Liver (tissue), 9 donors: ENCODE measurements around the gene CIDEA. TPM values are rescaled to one million over a fixed set of nuclear protein-coding genes. Genes with fewer than 3 reads are reported as not detected.

Source experiments
- DNase-seq: peaks from one replicate; pipeline ENCODE4 v3.0.0-alpha.2; 2017; ENCODE audit warnings: low spot score
- H3K27ac ChIP-seq, 2 donors: one replicate each; pipeline ENCODE4 v1.7.0; 2013; ENCODE audit warnings: inconsistent platforms in 2 of 2, low read length in 2 of 2, control low read depth in 1 of 2, low read depth in 1 of 2, mild to moderate bottlenecking in 1 of 2
- H3K27me3 ChIP-seq, 4 donors: one replicate each; pipeline versions ENCODE4 v1.6.1 to v1.7.0; 2013; ENCODE audit warnings: low read length in 3 of 4, inconsistent platforms in 1 of 4, mild to moderate bottlenecking in 1 of 4, moderate library complexity in 1 of 4; ENCODE audit not compliant: control insufficient read depth in 4 of 4, insufficient read depth in 4 of 4
- H3K36me3 ChIP-seq, 4 donors: one replicate each; pipeline versions ENCODE4 v1.6.1 to v1.7.0; 2013; ENCODE audit warnings: low read length in 3 of 4, mild to moderate bottlenecking in 3 of 4, low read depth in 1 of 4, moderate library complexity in 1 of 4; ENCODE audit not compliant: control insufficient read depth in 4 of 4, insufficient read depth in 3 of 4
- H3K4me1 ChIP-seq, 4 donors: one replicate each; pipeline versions ENCODE4 v1.6.1 to v1.7.0; 2013; ENCODE audit warnings: low read length in 3 of 4, mild to moderate bottlenecking in 3 of 4, moderate library complexity in 1 of 4; ENCODE audit not compliant: control insufficient read depth in 4 of 4, insufficient read depth in 4 of 4
- H3K4me3 ChIP-seq, 3 donors: one replicate each; pipeline versions ENCODE4 v1.6.1 to v1.7.0; 2013; ENCODE audit warnings: low read length in 3 of 3, control low read depth in 1 of 3, low read depth in 1 of 3, mild to moderate bottlenecking in 1 of 3
- H3K9ac ChIP-seq, 2 donors: one replicate each; pipeline ENCODE4 v1.7.0; 2013; ENCODE audit warnings: low read length in 2 of 2, mild to moderate bottlenecking in 2 of 2, moderate library complexity in 2 of 2, control low read depth in 1 of 2, low read depth in 1 of 2
- H3K9me3 ChIP-seq, 4 donors: one replicate each; pipeline versions ENCODE4 v1.6.1 to v1.7.0; 2013; ENCODE audit warnings: low read length in 3 of 4; ENCODE audit not compliant: control insufficient read depth in 4 of 4
- EGR1 ChIP-seq, 2 donors: IDR thresholded peaks; 2 replicates each; pipeline ENCODE4 v1.6.1; 2016 to 2018; ENCODE audit warnings: antibody characterized with exemption in 2 of 2, low read depth in 2 of 2
- FOXA1 ChIP-seq: IDR thresholded peaks from 2 replicates; pipeline ENCODE4 v1.6.1; 2016; ENCODE audit warnings: antibody characterized with exemption
- FOXA2 ChIP-seq: IDR thresholded peaks from 2 replicates; pipeline ENCODE4 v1.6.1; 2016; ENCODE audit warnings: antibody characterized with exemption
- GABPA ChIP-seq, 2 donors: IDR thresholded peaks in 1 of 2; conservative IDR thresholded peaks in 1 of 2; 2 replicates each; pipeline ENCODE4 v1.6.1; 2016; ENCODE audit warnings: antibody characterized with exemption in 2 of 2, mild to moderate bottlenecking in 1 of 2, moderate library complexity in 1 of 2
- HNF4A ChIP-seq, 2 donors: conservative IDR thresholded peaks; 2 replicates each; pipeline ENCODE4 v1.6.1; 2016; ENCODE audit warnings: antibody characterized with exemption in 2 of 2, mild to moderate bottlenecking in 2 of 2
- HNF4G ChIP-seq: IDR thresholded peaks from 2 replicates; pipeline ENCODE4 v1.6.1; 2016; ENCODE audit warnings: antibody characterized with exemption
- JUND ChIP-seq, 2 donors: IDR thresholded peaks; 2 replicates each; pipeline ENCODE4 v1.6.1; 2016; ENCODE audit warnings: antibody characterized with exemption in 2 of 2
- NR2F2 ChIP-seq: IDR thresholded peaks from 2 replicates; pipeline ENCODE4 v1.6.1; 2016; ENCODE audit warnings: antibody characterized with exemption
- RAD21 ChIP-seq, 2 donors: IDR thresholded peaks; 2 replicates each; pipeline ENCODE4 v1.6.1; 2016; ENCODE audit warnings: antibody characterized with exemption in 2 of 2, mild to moderate bottlenecking in 2 of 2
- RXRA ChIP-seq, 2 donors: IDR thresholded peaks; 2 replicates each; pipeline ENCODE4 v1.6.1; 2017 to 2018; ENCODE audit warnings: antibody characterized with exemption in 2 of 2, mild to moderate bottlenecking in 1 of 2
- TAF1 ChIP-seq: conservative IDR thresholded peaks from 2 replicates; pipeline ENCODE4 v1.6.1; 2016; ENCODE audit warnings: antibody characterized with exemption, mild to moderate bottlenecking
- YY1 ChIP-seq: IDR thresholded peaks from 2 replicates; pipeline ENCODE4 v1.6.1; 2016; ENCODE audit warnings: antibody characterized with exemption, mild to moderate bottlenecking
- WGBS: extraction: QIAGEN DNeasy Blood & Tissue Kit; methylation state at CpG from one replicate; pipeline ENCODE4 v1.1.7; 2013; 5-methylcytosine and 5-hydroxymethylcytosine counted together
- polyA plus RNA-seq, 2 donors: library from polyadenylated mRNA; stranded (reverse) in 1 of 2; unstranded in 1 of 2; fragments of 200-250 nt in 1 of 2; fragments of >200 nt in 1 of 2; fragmentation: Nextera tagmentation in 1 of 2; extraction: Ambion mirVana in 1 of 2; gene quantifications; one replicate each; pipeline versions ENCODE4 v1.2.1 to v1.2.3, GENCODE V29; 2013 to 2015
- total RNA-seq, 2 donors: library from RNA; depleted of rRNA; stranded (reverse); fragments of >200 nt; gene quantifications; one replicate each; pipeline ENCODE4 v1.2.3, GENCODE V29; 2014
- TF ChIP-seq, protein P1 (sequence below): IDR thresholded peaks from 2 replicates; pipeline ENCODE4 v1.6.1; 2016; ENCODE audit warnings: antibody characterized with exemption, mild to moderate bottlenecking
- TF ChIP-seq, protein P2 (sequence below): fragments of 150-350 bp; IDR thresholded peaks from 2 replicates; pipeline ENCODE4 v1.5.1; 2017; ENCODE audit warnings: improper control_type of control experiment, low read depth, low read length; ENCODE audit not compliant: missing input control
- TF ChIP-seq, protein P3 (sequence below): IDR thresholded peaks from 2 replicates; pipeline ENCODE4 v1.6.1; 2016; ENCODE audit warnings: antibody characterized with exemption
- TF ChIP-seq, protein P4 (sequence below): IDR thresholded peaks from 2 replicates; pipeline ENCODE4 v1.6.1; 2016; ENCODE audit warnings: antibody characterized with exemption
- TF ChIP-seq, protein P5 (sequence below): IDR thresholded peaks from 2 replicates; pipeline ENCODE4 v1.6.1; 2016; ENCODE audit warnings: antibody characterized with exemption
- donor health status: healthy.
- donor health status: healthy.
- donor health status: healthy.
- donor health status: healthy.
- donor health status: healthy.

Gene CIDEA
- total and polyA plus RNA-seq, 4 donors = not detected

DNA sequence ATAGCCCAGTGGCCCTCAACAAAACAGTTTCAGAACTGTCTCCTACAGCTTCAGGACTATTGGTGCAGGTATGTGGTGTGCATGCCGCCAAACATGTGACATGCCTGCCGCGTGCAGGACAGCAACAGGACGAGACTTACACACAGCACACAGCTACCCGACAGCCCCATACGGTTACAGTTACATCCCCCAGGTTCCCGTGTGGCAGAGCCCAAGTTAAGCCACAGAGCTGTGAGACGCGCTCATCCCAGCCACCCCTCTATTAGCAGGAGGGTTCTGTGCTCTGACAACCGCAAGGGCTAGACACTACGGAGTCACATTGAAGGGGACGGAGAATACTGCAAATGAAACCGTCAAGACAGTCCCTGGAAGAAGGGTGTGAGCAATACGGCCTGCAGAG, 37.5 kb downstream of the CIDEA start:
- no peak overlapping the region for H3K4me3 ChIP-seq
- DNase-seq = no peak
- TF ChIP-seq, protein P1, sequence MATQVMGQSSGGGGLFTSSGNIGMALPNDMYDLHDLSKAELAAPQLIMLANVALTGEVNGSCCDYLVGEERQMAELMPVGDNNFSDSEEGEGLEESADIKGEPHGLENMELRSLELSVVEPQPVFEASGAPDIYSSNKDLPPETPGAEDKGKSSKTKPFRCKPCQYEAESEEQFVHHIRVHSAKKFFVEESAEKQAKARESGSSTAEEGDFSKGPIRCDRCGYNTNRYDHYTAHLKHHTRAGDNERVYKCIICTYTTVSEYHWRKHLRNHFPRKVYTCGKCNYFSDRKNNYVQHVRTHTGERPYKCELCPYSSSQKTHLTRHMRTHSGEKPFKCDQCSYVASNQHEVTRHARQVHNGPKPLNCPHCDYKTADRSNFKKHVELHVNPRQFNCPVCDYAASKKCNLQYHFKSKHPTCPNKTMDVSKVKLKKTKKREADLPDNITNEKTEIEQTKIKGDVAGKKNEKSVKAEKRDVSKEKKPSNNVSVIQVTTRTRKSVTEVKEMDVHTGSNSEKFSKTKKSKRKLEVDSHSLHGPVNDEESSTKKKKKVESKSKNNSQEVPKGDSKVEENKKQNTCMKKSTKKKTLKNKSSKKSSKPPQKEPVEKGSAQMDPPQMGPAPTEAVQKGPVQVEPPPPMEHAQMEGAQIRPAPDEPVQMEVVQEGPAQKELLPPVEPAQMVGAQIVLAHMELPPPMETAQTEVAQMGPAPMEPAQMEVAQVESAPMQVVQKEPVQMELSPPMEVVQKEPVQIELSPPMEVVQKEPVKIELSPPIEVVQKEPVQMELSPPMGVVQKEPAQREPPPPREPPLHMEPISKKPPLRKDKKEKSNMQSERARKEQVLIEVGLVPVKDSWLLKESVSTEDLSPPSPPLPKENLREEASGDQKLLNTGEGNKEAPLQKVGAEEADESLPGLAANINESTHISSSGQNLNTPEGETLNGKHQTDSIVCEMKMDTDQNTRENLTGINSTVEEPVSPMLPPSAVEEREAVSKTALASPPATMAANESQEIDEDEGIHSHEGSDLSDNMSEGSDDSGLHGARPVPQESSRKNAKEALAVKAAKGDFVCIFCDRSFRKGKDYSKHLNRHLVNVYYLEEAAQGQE = no peak
- TF ChIP-seq, protein P2, sequence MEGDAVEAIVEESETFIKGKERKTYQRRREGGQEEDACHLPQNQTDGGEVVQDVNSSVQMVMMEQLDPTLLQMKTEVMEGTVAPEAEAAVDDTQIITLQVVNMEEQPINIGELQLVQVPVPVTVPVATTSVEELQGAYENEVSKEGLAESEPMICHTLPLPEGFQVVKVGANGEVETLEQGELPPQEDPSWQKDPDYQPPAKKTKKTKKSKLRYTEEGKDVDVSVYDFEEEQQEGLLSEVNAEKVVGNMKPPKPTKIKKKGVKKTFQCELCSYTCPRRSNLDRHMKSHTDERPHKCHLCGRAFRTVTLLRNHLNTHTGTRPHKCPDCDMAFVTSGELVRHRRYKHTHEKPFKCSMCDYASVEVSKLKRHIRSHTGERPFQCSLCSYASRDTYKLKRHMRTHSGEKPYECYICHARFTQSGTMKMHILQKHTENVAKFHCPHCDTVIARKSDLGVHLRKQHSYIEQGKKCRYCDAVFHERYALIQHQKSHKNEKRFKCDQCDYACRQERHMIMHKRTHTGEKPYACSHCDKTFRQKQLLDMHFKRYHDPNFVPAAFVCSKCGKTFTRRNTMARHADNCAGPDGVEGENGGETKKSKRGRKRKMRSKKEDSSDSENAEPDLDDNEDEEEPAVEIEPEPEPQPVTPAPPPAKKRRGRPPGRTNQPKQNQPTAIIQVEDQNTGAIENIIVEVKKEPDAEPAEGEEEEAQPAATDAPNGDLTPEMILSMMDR = no peak
- TF ChIP-seq JUND (IDR thresholded peaks at IDR 0.05) = no peak
- TF ChIP-seq, protein P3, sequence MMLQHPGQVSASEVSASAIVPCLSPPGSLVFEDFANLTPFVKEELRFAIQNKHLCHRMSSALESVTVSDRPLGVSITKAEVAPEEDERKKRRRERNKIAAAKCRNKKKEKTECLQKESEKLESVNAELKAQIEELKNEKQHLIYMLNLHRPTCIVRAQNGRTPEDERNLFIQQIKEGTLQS = no peak
- TF ChIP-seq, protein P4, sequence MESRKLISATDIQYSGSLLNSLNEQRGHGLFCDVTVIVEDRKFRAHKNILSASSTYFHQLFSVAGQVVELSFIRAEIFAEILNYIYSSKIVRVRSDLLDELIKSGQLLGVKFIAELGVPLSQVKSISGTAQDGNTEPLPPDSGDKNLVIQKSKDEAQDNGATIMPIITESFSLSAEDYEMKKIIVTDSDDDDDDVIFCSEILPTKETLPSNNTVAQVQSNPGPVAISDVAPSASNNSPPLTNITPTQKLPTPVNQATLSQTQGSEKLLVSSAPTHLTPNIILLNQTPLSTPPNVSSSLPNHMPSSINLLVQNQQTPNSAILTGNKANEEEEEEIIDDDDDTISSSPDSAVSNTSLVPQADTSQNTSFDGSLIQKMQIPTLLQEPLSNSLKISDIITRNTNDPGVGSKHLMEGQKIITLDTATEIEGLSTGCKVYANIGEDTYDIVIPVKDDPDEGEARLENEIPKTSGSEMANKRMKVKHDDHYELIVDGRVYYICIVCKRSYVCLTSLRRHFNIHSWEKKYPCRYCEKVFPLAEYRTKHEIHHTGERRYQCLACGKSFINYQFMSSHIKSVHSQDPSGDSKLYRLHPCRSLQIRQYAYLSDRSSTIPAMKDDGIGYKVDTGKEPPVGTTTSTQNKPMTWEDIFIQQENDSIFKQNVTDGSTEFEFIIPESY = no peak
- TF ChIP-seq, protein P5, sequence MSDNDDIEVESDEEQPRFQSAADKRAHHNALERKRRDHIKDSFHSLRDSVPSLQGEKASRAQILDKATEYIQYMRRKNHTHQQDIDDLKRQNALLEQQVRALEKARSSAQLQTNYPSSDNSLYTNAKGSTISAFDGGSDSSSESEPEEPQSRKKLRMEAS = no peak
- no peak for TF ChIP-seq RXRA (IDR thresholded peaks at IDR 0.05)
- TF ChIP-seq EGR1 (IDR thresholded peaks at IDR 0.05; ENCODE audit: low read depth in 2 of 2) = no peak
- TF ChIP-seq YY1 = no peak
- no peak for TF ChIP-seq HNF4G
- no peak for TF ChIP-seq TAF1
- TF ChIP-seq FOXA1 = no peak
- no peak for TF ChIP-seq RAD21 (IDR thresholded peaks at IDR 0.05)
- no peak for TF ChIP-seq NR2F2
- no peak for TF ChIP-seq HNF4A (conservative IDR thresholded peaks at IDR 0.05)
- no peak for TF ChIP-seq FOXA2
- H3K4me1 ChIP-seq = peaks cover 0 to 11% (median 8%) of the 10 kb centered on the region in 4 donors
- no peaks in the 10 kb centered on the region for H3K36me3 ChIP-seq
- H3K27me3 ChIP-seq = peaks cover 0 to 5% (median 4%) of the 10 kb centered on the region in 4 donors
- H3K27ac ChIP-seq = no peak overlapping the region
- no peaks in the 10 kb centered on the region for H3K9me3 ChIP-seq
- no peak overlapping the region for H3K9ac ChIP-seq
- 92% methylated on average over 14 of the region's 14 CpGs for WGBS

DNA sequence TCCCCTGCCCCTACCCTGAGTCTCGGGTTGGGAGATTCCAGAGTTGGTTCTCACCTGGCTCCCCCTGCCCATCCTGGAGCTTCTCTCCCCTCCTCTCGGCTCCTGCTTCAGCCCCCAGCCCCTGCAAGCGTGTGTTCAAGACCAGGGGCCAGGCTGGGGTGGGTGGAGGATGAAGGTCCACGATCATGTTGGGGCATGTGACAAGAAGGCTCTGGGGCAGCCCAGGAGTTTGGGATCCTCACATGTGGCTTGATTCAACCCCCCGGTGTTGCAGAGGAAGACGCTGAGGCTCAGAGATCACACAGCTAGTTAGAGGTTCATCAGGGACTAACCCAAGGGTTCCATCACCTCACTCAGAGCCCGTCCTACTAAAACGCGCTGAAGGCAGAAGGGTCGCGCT, 39.7 kb downstream of the CIDEA start:
- WGBS = 76% methylated on average over 11 of the region's 11 CpGs
- DNase-seq = peak; percentile 23
- Histone ChIP-seq H3K4me3 (no peak overlapping the region), H3K9ac (no peak overlapping the region), H3K9me3 (no peaks in the 10 kb centered on the region), H3K36me3 (no peaks in the 10 kb centered on the region), H3K27me3 (peaks cover 0 to 5% (median 1%) of the 10 kb centered on the region in 4 donors), H3K27ac (no peak overlapping the region), H3K4me1 (no peaks in the 10 kb centered on the region)
- TF ChIP-seq, protein P1 = no peak
- no peak for TF ChIP-seq RAD21 (IDR thresholded peaks at IDR 0.05)
- TF ChIP-seq EGR1 (IDR thresholded peaks at IDR 0.05; ENCODE audit: low read depth in 2 of 2) = no peak
- no peak for TF ChIP-seq TAF1
- TF ChIP-seq FOXA1 = no peak
- TF ChIP-seq, protein P2 = no peak
- TF ChIP-seq GABPA (IDR thresholded peaks at IDR 0.05 in 1 of 2, conservative IDR thresholded peaks at IDR 0.05 in 1 of 2) = no peak
